ENCODE measurements around the gene GLDC.

DNA sequence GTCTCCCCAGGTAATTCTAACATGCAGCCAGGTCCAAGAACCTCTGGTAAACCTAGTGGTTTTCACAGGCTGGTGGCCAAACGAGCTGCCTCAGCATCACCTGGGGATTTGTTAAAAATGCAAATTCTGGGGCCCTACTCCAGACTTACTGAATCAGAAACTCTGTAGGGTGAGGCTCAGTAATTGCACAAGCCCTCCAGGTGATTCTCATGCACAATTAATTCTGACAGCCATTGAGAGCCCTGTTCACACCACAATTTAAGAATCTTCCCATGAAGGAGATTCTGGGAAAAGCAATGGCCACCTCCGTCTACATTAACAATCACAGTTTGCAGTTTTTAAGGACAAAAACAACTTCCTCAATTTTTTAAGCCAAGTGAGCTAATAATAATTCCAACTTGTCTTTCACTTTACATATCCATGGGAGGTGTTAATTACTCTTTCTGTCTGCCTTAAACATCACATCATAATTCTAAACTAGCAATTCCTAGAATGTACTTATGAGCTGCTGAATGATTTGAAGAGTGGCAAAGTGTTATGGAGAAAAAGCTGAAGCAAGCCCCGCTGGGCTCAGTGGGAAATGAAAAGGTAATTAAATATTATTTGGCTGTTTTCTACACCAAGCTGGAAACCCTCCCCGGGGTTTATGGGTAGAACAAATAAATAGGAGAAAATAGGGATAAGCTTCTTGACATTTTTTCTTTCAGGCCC lies 70.0 kb downstream of the GLDC start:
- no peak for TF ChIP-seq POLR2A (IDR thresholded peaks at IDR 0.05)
- TF ChIP-seq, protein P1, sequence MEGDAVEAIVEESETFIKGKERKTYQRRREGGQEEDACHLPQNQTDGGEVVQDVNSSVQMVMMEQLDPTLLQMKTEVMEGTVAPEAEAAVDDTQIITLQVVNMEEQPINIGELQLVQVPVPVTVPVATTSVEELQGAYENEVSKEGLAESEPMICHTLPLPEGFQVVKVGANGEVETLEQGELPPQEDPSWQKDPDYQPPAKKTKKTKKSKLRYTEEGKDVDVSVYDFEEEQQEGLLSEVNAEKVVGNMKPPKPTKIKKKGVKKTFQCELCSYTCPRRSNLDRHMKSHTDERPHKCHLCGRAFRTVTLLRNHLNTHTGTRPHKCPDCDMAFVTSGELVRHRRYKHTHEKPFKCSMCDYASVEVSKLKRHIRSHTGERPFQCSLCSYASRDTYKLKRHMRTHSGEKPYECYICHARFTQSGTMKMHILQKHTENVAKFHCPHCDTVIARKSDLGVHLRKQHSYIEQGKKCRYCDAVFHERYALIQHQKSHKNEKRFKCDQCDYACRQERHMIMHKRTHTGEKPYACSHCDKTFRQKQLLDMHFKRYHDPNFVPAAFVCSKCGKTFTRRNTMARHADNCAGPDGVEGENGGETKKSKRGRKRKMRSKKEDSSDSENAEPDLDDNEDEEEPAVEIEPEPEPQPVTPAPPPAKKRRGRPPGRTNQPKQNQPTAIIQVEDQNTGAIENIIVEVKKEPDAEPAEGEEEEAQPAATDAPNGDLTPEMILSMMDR (IDR thresholded peaks at IDR 0.05), result no peak

All from upper lobe of left lung (tissue), 4 donors.